HCT116 (cell line): Measurements from ENCODE around the gene GABPB2.

ENCODE experiments used
- ATF3 ChIP-seq: IDR thresholded peaks from 2 replicates; pipeline ENCODE4 v1.6.1; 2012
- CTCF ChIP-seq, 3 experiments: fragments of 200-600 bp in 1 of 3; sonication (generic) in 1 of 3; IDR thresholded peaks in 2 of 3; conservative IDR thresholded peaks in 1 of 3; 2 replicates each; pipeline ENCODE4 v1.5.1; 2012 to 2017; ENCODE audit warnings: low read depth in 2 of 3, low read length in 2 of 3, antibody characterized with exemption in 1 of 3, borderline replicate concordance in 1 of 3, control low read depth in 1 of 3, mild to moderate bottlenecking in 1 of 3, mixed read lengths in 1 of 3, mixed run types in 1 of 3, moderate library complexity in 1 of 3; ENCODE audit not compliant: insufficient read depth in 1 of 3
- EZH2 ChIP-seq: fragments of 200-600 bp; sonication (generic); IDR thresholded peaks from 2 replicates; pipeline ENCODE4 v1.6.1; 2017; ENCODE audit warnings: antibody characterized with exemption, mixed run types
- EZH2phosphoT487 ChIP-seq: fragments of 200-600 bp; IDR thresholded peaks from 2 replicates; pipeline ENCODE4 v1.6.1; 2018; ENCODE audit warnings: antibody characterized with exemption, borderline replicate concordance
- JUND ChIP-seq: IDR thresholded peaks from 2 replicates; pipeline ENCODE4 v1.6.1; 2012
- POLR2A ChIP-seq: IDR thresholded peaks from 2 replicates; pipeline ENCODE4 v1.7.0; 2011; ENCODE audit warnings: borderline replicate concordance; ENCODE audit not compliant: insufficient read depth, insufficient read length; ENCODE audit errors: extremely low read depth
- RAD21 ChIP-seq: IDR thresholded peaks from 2 replicates; pipeline ENCODE4 v1.6.1; 2012; ENCODE audit warnings: low read depth, mild to moderate bottlenecking
- REST ChIP-seq: IDR thresholded peaks from 2 replicates; pipeline ENCODE4 v1.6.1; 2012; ENCODE audit warnings: low read depth
- ZNF274 ChIP-seq: fragments of 200-500 bp; sonication (Bioruptor generic); IDR thresholded peaks from 2 replicates; pipeline ENCODE4 v1.6.1; 2014; ENCODE audit warnings: mild to moderate bottlenecking, low read depth, low read length, inconsistent platforms
- TF ChIP-seq, protein P1 (sequence below): IDR thresholded peaks from 2 replicates; pipeline ENCODE4 v1.6.1; 2012

DNA sequence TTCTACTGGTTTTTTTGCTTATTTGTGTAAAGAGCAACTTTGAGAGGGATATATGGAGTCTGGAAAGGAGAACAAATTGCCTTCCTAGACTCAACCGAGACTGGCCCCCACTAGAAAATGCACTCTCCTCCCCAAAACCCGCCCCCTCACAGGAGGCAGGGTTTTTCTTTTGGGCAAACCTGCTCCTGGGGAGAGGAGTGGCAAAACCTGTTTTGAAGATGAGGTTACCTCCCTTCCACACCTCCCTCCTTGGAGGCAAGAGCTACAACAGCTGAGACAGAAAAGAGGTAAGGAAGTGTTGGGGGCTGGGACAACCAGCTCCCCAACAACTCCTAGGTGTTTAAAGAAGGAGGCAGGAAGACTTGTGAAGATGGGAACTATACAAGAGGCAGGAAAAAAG, 34.2 kb upstream of the GABPB2 start, which contains the start of gene BNIPL:
- TF ChIP-seq EZH2phosphoT487 (no peak), REST (no peak), CTCF (IDR thresholded peaks at IDR 0.05 in 2 of 3, conservative IDR thresholded peaks at IDR 0.05 in 1 of 3; ENCODE audit: borderline replicate concordance in 1 of 3, insufficient read depth in 1 of 3, low read depth in 2 of 3, low read length in 2 of 3) (no peak), POLR2A (no peak), EZH2 (no peak), JUND (no peak), RAD21 (no peak), ATF3 (no peak), ZNF274 (no peak)
- TF ChIP-seq, protein P1, sequence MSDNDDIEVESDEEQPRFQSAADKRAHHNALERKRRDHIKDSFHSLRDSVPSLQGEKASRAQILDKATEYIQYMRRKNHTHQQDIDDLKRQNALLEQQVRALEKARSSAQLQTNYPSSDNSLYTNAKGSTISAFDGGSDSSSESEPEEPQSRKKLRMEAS: no peak
